ENCODE data around the gene ELAVL4.

DNA sequence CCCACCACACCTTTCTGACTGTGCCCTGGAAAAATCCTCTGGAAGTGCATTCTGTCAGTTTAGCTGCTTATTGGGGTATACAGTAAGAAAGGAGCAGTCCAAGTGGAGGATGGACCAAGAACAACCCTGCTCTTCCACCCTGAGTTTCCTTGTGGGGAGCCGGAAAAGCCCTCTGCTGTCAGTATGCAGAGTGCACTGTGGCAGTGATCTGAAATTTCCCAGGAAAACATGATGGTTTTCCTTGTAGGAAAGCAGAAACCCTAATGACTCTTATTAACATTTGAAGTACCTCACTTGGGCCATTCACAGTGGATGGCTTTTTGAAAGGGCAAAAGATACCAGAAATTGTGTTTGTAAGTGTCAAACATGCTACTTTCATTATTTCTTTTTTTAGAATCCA lies 20.5 kb downstream of the ELAVL4 start:
- TF ChIP-seq, protein P1, sequence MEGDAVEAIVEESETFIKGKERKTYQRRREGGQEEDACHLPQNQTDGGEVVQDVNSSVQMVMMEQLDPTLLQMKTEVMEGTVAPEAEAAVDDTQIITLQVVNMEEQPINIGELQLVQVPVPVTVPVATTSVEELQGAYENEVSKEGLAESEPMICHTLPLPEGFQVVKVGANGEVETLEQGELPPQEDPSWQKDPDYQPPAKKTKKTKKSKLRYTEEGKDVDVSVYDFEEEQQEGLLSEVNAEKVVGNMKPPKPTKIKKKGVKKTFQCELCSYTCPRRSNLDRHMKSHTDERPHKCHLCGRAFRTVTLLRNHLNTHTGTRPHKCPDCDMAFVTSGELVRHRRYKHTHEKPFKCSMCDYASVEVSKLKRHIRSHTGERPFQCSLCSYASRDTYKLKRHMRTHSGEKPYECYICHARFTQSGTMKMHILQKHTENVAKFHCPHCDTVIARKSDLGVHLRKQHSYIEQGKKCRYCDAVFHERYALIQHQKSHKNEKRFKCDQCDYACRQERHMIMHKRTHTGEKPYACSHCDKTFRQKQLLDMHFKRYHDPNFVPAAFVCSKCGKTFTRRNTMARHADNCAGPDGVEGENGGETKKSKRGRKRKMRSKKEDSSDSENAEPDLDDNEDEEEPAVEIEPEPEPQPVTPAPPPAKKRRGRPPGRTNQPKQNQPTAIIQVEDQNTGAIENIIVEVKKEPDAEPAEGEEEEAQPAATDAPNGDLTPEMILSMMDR (IDR thresholded peaks at IDR 0.05) = no peak
- TF ChIP-seq POLR2A (IDR thresholded peaks at IDR 0.05) = no peak

Data from lower leg skin (tissue), 3 donors.